ES-I3 (cell line): ENCODE results near the gene EIF3F.

Source experiments
- H3K36me3 ChIP-seq: 2 replicates; pipeline ENCODE4 v1.6.1; 2013; ENCODE audit warnings: mild to moderate bottlenecking, low read length, control low read depth, moderate library complexity; ENCODE audit not compliant: insufficient read depth
- H3K4me1 ChIP-seq: 2 replicates; pipeline ENCODE4 v1.6.1; 2013; ENCODE audit warnings: mild to moderate bottlenecking, control low read depth, low read length; ENCODE audit not compliant: insufficient read depth
- H3K9ac ChIP-seq: 2 replicates; pipeline ENCODE4 v1.6.1; 2013; ENCODE audit warnings: low read depth, mild to moderate bottlenecking, low read length, moderate library complexity
- H3K9me3 ChIP-seq: 2 replicates; pipeline ENCODE4 v1.6.1; 2013; ENCODE audit warnings: mild to moderate bottlenecking, low read length, moderate library complexity; ENCODE audit not compliant: control insufficient read depth, insufficient read depth

EIF3F gene

DNA sequence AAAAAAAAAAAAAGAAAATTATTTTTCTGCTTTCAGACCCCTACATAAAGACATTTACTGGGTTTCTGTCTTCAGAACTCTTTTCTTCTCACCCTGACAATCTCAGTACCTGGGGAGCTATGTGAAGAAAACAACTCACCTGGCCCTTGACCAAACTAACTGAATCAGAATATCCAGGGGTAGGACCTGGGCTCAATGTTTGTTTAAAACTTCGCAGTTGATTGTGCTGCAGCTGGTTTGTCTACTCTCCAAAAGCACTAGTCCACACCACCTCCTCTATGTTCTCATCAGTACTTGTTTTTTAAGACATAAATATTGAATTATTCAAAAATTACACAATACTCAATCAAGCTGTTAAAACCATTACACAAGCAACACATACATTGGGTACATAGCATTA is 34.8 kb downstream of the EIF3F start:
- Histone ChIP-seq H3K4me1 (peaks cover under 1% of the 10 kb centered on the region; the same call in 1 of the 2 replicates), H3K36me3 (no peaks in the 10 kb centered on the region), H3K9me3 (no peaks in the 10 kb centered on the region), H3K9ac (no peak overlapping the region)

DNA sequence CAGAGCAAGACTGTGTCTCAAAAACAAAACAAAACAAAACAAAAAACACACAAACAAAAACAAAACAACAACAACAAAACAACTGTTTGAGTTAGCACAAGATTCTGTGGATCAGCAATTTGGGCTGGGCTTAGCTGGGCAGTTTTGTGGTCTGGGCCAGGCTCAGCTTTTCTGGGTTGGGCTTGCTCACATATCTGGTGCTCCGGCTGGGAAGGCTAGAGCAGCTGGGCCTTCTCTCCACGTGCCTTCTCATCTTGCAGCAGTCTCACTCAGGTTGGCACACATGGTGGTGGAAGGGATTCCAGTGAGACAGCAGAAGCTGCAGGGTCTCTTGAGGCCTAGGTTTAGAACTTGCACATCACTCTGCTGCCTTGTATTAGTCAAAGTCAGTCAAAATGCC is 35.7 kb downstream of the EIF3F start:
- H3K4me1 ChIP-seq: no peaks in the 10 kb centered on the region
- H3K36me3 ChIP-seq: no peaks in the 10 kb centered on the region
- no peak overlapping the region for H3K9ac ChIP-seq
- no peaks in the 10 kb centered on the region for H3K9me3 ChIP-seq

- Histone ChIP-seq H3K9me3 (no peaks in the 10 kb centered on the region), H3K36me3 (no peaks in the 10 kb centered on the region), H3K9ac (no peak overlapping the region), H3K4me1 (no peaks in the 10 kb centered on the region)
Measured at GRCh38 chr11:8023831-8024555, 36.9 kb downstream of the EIF3F start.

GRCh38 chr11:8025123-8025522 is 38.0 kb downstream of the EIF3F start:
- H3K9me3 ChIP-seq: no peaks in the 10 kb centered on the region
- no peak overlapping the region for H3K9ac ChIP-seq
- H3K4me1 ChIP-seq: no peaks in the 10 kb centered on the region
- no peaks in the 10 kb centered on the region for H3K36me3 ChIP-seq

GRCh38 chr11:8025816-8026215 is 38.7 kb downstream of the EIF3F start:
- no peaks in the 10 kb centered on the region for H3K9me3 ChIP-seq
- no peaks in the 10 kb centered on the region for H3K36me3 ChIP-seq
- no peaks in the 10 kb centered on the region for H3K4me1 ChIP-seq
- no peak overlapping the region for H3K9ac ChIP-seq

DNA sequence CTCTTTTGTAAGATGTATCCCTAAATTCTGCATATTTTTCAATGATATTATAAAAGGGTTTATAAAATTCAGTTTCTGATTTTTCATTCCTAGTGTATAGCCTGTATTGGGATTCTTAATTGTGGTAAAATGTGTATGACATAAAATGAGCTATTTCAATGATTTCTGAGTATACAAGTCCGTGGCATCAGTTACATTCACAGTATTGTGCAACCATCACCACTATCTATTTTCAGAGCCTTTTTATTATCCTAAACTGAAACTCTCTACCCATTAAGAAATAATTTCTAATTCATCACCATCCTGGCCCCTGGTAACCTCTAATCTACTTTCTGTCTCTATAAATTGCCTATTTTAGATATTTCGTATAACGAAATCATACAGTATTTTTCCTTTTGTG is 39.8 kb downstream of the EIF3F start:
- no peaks in the 10 kb centered on the region; the same call in 1 of the 2 replicates for H3K4me1 ChIP-seq
- H3K9ac ChIP-seq: no peak overlapping the region
- H3K9me3 ChIP-seq: no peaks in the 10 kb centered on the region
- no peaks in the 10 kb centered on the region for H3K36me3 ChIP-seq

DNA sequence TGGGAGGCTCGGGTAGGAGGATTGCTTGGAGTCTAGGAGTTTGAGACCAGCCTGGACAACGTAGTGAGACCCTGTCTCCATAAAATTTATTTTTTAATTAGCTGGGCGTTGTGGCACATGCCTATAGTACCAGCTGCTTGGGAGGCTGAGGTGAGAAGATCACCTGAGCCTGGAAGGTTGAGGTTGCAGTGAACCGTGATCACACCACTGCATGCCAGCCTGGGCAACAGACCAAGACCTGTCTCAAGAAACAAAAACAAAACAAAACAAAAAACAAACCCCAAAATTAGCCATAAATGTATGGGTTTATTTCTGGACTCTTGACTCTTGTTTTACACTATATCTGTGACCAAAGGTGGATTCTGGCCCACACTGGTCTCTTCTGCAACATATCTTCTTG is 41.6 kb downstream of the EIF3F start:
- no peak overlapping the region for H3K9ac ChIP-seq
- H3K9me3 ChIP-seq: no peaks in the 10 kb centered on the region
- peaks cover 7% of the 10 kb centered on the region; the same call in 1 of the 2 replicates for H3K4me1 ChIP-seq
- no peaks in the 10 kb centered on the region for H3K36me3 ChIP-seq

GRCh38 chr11:8030526-8031247 is 43.5 kb downstream of the EIF3F start:
- Histone ChIP-seq H3K4me1 (peaks cover 7% of the 10 kb centered on the region; the same call in 1 of the 2 replicates), H3K9me3 (no peaks in the 10 kb centered on the region), H3K9ac (no peak overlapping the region), H3K36me3 (no peaks in the 10 kb centered on the region)

- Histone ChIP-seq H3K9me3 (no peaks in the 10 kb centered on the region), H3K9ac (no peak overlapping the region), H3K4me1 (peaks cover 7% of the 10 kb centered on the region; the same call in 1 of the 2 replicates), H3K36me3 (no peaks in the 10 kb centered on the region)
Measured at GRCh38 chr11:8031248-8032115, 44.3 kb downstream of the EIF3F start.

DNA sequence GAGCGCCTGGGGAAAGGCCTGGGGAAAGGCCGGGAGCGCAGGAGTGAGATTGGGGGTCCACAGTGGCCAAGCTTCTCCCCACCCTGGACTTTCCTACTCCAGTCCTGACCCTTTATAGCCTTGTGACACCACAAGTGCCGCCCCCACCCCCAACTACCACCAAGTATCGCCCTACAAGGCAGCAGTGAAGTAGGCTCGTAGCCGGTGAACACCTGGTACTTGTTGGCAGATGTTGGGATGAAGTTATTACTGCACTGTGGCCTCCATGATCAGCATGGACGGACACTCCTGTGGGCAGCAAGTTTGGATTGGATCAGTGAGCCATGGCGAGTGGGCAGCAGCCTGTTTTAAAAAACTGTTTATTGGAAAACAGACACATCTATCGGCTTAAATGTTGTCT is 45.0 kb downstream of the EIF3F start:
- no peaks in the 10 kb centered on the region for H3K36me3 ChIP-seq
- no peak overlapping the region for H3K9ac ChIP-seq
- peaks cover 7% of the 10 kb centered on the region; the same call in 1 of the 2 replicates for H3K4me1 ChIP-seq
- H3K9me3 ChIP-seq: no peaks in the 10 kb centered on the region

- Histone ChIP-seq H3K36me3 (no peaks in the 10 kb centered on the region), H3K9me3 (no peaks in the 10 kb centered on the region), H3K4me1 (peaks cover 7% of the 10 kb centered on the region; the same call in 1 of the 2 replicates), H3K9ac (no peak overlapping the region)
Measured at GRCh38 chr11:8032576-8033304, 45.6 kb downstream of the EIF3F start.

DNA sequence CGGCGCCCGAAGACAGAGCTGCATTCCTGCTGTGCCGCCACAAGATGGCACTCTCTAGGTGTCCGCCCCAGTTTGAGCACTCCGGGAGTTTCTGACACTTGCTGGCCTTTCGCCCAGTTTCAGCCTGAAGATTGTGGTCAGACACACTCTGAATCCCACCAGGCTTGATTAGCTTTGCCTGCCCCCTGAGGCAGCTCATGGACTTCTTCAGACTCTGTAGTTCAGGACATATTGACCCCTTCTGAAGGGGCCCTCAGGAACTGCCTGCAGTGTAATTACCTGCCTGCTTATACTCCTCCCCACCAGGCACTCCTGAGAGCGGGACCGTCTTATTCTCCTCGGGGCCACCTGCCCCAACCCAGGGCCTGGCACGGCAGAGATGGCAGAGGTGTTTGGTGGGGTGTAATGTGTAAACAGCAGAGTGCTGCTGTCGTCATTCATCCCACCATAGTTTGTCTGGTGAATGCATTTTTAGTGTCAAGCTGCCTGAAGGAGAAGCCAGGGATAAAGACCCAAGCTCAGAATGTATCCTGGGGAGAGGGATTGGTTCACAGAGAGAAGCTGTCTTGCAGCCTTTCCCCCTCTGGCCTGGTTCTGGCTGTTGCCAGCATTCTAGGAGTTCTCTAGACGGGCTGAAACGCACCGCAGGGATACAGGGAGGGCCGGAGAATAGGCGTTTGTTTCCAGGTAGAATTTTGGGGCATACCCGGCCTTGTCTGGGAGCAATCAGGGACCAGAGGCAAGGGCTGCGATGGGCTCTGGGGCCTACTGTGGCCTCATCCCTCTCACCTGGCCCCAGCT is 46.4 kb downstream of the EIF3F start:
- Histone ChIP-seq H3K9me3 (no peaks in the 10 kb centered on the region), H3K9ac (no peak overlapping the region), H3K4me1 (peaks cover 7% of the 10 kb centered on the region; the same call in 1 of the 2 replicates), H3K36me3 (no peaks in the 10 kb centered on the region)

GRCh38 chr11:8034106-8034585 is 47.0 kb downstream of the EIF3F start:
- Histone ChIP-seq H3K36me3 (no peaks in the 10 kb centered on the region), H3K9me3 (no peaks in the 10 kb centered on the region), H3K4me1 (peaks cover 7% of the 10 kb centered on the region; the same call in 1 of the 2 replicates), H3K9ac (no peak overlapping the region)
